ENCODE results near the gene COL4A1. TPM values are rescaled to one million over a fixed set of nuclear protein-coding genes. Genes with fewer than 3 reads are reported as not detected.

Gene COL4A1
- total and polyA plus RNA-seq, 11 donors: 52.6 to 428 (median 184) TPM

GRCh38 chr13:110239280-110240125 is 67.5 kb downstream of the COL4A1 start:
- peak overlapping the region; percentile 61 to 84 (median 74) for H3K27ac ChIP-seq
- peaks cover 0 to 22% (median 0%) of the 10 kb centered on the region in 9 donors for H3K36me3 ChIP-seq
- H3K4me1 ChIP-seq: peaks cover 9 to 100% (median 80%) of the 10 kb centered on the region in 12 donors
- 32 to 47% (median 37%) methylated on average over 5 of the region's 5 CpGs for WGBS, 4 donors
- intact Hi-C loops (cut with DNase I): loop anchor here in 4 of 10 donors (5.0 to 10.0 kb wide), 4 partner anchors 33 to 173 kb away; partner anchors contain the start of genes COL4A1 (in 2 of the 4) and COL4A2 (in 2 of the 4)
- no peaks in the 10 kb centered on the region for H3K9me3 ChIP-seq
- H3K4me3 ChIP-seq: no peak overlapping the region
- H3K27me3 ChIP-seq: no peaks in the 10 kb centered on the region
- TF ChIP-seq POLR2A (IDR thresholded peaks at IDR 0.05) (no peak), CTCF (IDR thresholded peaks at IDR 0.05) (peak in 2 of 12 donors; percentile 27 to 36)
- ATAC-seq (no peak), DNase-seq (no peak)

- DNase-seq (no peak), ATAC-seq (peak; percentile 51 to 59 (median 54))
- intact Hi-C loops (cut with DNase I): loop anchor here in 2 of 10 donors (5.0 kb wide), 2 partner anchors 33 to 68 kb away; partner anchors contain the start of genes COL4A1 (in 1 of the 2) and COL4A2 (in 1 of the 2)
- TF ChIP-seq POLR2A (IDR thresholded peaks at IDR 0.05): no peak
- TF ChIP-seq CTCF (IDR thresholded peaks at IDR 0.05): no peak
- H3K4me3 ChIP-seq: no peak overlapping the region
- 13 to 18% (median 15%) methylated on average over 1 of the region's 1 CpG for WGBS, 4 donors
- peaks cover 0 to 22% (median 0%) of the 10 kb centered on the region in 9 donors for H3K36me3 ChIP-seq
- peak overlapping the region; percentile 61 to 84 (median 74) for H3K27ac ChIP-seq
- no peaks in the 10 kb centered on the region for H3K9me3 ChIP-seq
- H3K27me3 ChIP-seq: no peaks in the 10 kb centered on the region
- H3K4me1 ChIP-seq: peaks cover 8 to 100% (median 80%) of the 10 kb centered on the region in 12 donors
Observed at GRCh38 chr13:110238818-110239195, 68.2 kb downstream of the COL4A1 start.

GRCh38 chr13:110237875-110238817 is 68.8 kb downstream of the COL4A1 start:
- 19 to 30% (median 23%) methylated on average over 5 of the region's 5 CpGs for WGBS, 4 donors
- no peak for TF ChIP-seq POLR2A (IDR thresholded peaks at IDR 0.05)
- no peak for TF ChIP-seq CTCF (IDR thresholded peaks at IDR 0.05)
- H3K36me3 ChIP-seq: peaks cover 0 to 22% (median 0%) of the 10 kb centered on the region in 9 donors
- ATAC-seq: no peak
- H3K4me1 ChIP-seq: peaks cover 7 to 100% (median 80%) of the 10 kb centered on the region in 12 donors
- H3K9me3 ChIP-seq: no peaks in the 10 kb centered on the region
- no peak overlapping the region for H3K4me3 ChIP-seq
- peak overlapping the region; percentile 61 to 84 (median 74) for H3K27ac ChIP-seq
- H3K27me3 ChIP-seq: no peaks in the 10 kb centered on the region
- intact Hi-C loops (cut with DNase I): loop anchor here in 2 of 10 donors (5.0 kb wide), 2 partner anchors 34 to 69 kb away; partner anchors contain the start of genes COL4A1 (in 1 of the 2) and COL4A2 (in 1 of the 2)
- no peak for DNase-seq

Measured in heart left ventricle (tissue), 16 donors.